HepG2 (cell line): ENCODE data around the gene NDUFV1. TPM values are rescaled to one million over a fixed set of nuclear protein-coding genes. Genes with fewer than 3 reads are reported as not detected.

ENCODE experiments used
- ARID4A ChIP-seq: sonication (generic); formaldehyde crosslinking; IDR thresholded peaks from 2 replicates; pipeline ENCODE4 v1.5.0; 2020; ENCODE audit warnings: mild to moderate bottlenecking, missing genetic modification reagents, borderline replicate concordance
- CEBPZ ChIP-seq: IDR thresholded peaks from 2 replicates; pipeline ENCODE4 v1.6.1; 2012; ENCODE audit warnings: low read length, improper control_type of control experiment
- CREB1 ChIP-seq, 2 experiments: fragments of 450-650 bp in 1 of 2; IDR thresholded peaks; 2 replicates each; pipeline ENCODE4 v1.6.1; 2016 to 2017; ENCODE audit warnings: control low read depth in 1 of 2, mild to moderate bottlenecking in 1 of 2, missing compliant biosample characterization in 1 of 2, missing genetic modification characterization in 1 of 2
- DPF2 ChIP-seq: sonication (generic); formaldehyde crosslinking; IDR thresholded peaks from 2 replicates; pipeline ENCODE4 v1.4.0; 2020; ENCODE audit warnings: mild to moderate bottlenecking, low read depth, missing genetic modification reagents, borderline replicate concordance
- GLI4 ChIP-seq: sonication (generic); formaldehyde crosslinking; IDR thresholded peaks from 2 replicates; pipeline ENCODE4 v1.5.1; 2020; ENCODE audit warnings: missing genetic modification reagents, mild to moderate bottlenecking, moderate library complexity, borderline replicate concordance
- LCORL ChIP-seq, 2 experiments: fragments of 450-650 bp in 1 of 2; sonication (generic) in 1 of 2; formaldehyde crosslinking in 1 of 2; IDR thresholded peaks; 2 replicates each; pipeline versions ENCODE4 v1.5.0 to v1.6.1; 2017 to 2020; ENCODE audit warnings: antibody characterized with exemption in 1 of 2, missing genetic modification reagents in 1 of 2
- NAIF1 ChIP-seq: sonication (generic); formaldehyde crosslinking; IDR thresholded peaks from 2 replicates; pipeline ENCODE4 v1.5.0; 2020; ENCODE audit warnings: mild to moderate bottlenecking, missing genetic modification reagents, borderline replicate concordance
- PRDM10 ChIP-seq: sonication (generic); formaldehyde crosslinking; IDR thresholded peaks from 2 replicates; pipeline ENCODE4 v1.4.0; 2020; ENCODE audit warnings: low read depth, missing genetic modification reagents
- REL ChIP-seq: sonication (generic); formaldehyde crosslinking; conservative IDR thresholded peaks from 2 replicates; pipeline ENCODE4 v1.8.0; 2022; ENCODE audit warnings: mild to moderate bottlenecking, missing genetic modification reagents, moderate library complexity
- TIGD3 ChIP-seq: sonication (generic); formaldehyde crosslinking; IDR thresholded peaks from 2 replicates; pipeline ENCODE4 v1.5.1; 2020; ENCODE audit warnings: mild to moderate bottlenecking, missing genetic modification reagents, borderline replicate concordance
- ZNF264 ChIP-seq: sonication (generic); formaldehyde crosslinking; IDR thresholded peaks from 2 replicates; pipeline ENCODE4 v1.4.0; 2020; ENCODE audit warnings: missing genetic modification reagents
- polyA plus RNA-seq, 8 experiments: library from polyadenylated mRNA; depleted of rRNA in 3 of 8; stranded (reverse) in 7 of 8; unstranded in 1 of 8; fragments of >200 nt; fragmentation: Illumina TruSeq in 4 of 8; extraction: Trizol in 4 of 8; gene quantifications; 2 replicates each; pipeline versions ENCODE4 v1.2.1 to v1.2.3, GENCODE V29; 2011 to 2016; ENCODE audit warnings: low read depth in 4 of 8, missing spikeins in 1 of 8, mixed read lengths in 1 of 8; ENCODE audit not compliant: insufficient read depth in 1 of 8
- total RNA-seq, 5 experiments: library from RNA; depleted of rRNA; stranded (reverse); fragments of >200 nt; fragmentation: Illumina TruSeq; extraction: Trizol; gene quantifications; 2 replicates each; pipeline ENCODE4 v1.2.3, GENCODE V29; 2016; ENCODE audit warnings: low read depth in 1 of 5

Gene NDUFV1
- total and polyA plus RNA-seq, 2 of the 13 experiments (the other 11 are each of a cell fraction or from before 2014, with no cell fraction given): 88.9 to 137 TPM

- TF ChIP-seq CREB1 (IDR thresholded peaks at IDR 0.05): no peak
- TF ChIP-seq CREB1 (CRISPR knock-in tag; IDR thresholded peaks at IDR 0.05): no peak
- TF ChIP-seq CEBPZ: no peak
- no peak for TF ChIP-seq TIGD3 (CRISPR knock-in tag)
- TF ChIP-seq PRDM10 (CRISPR knock-in tag): no peak
- TF ChIP-seq NAIF1 (CRISPR knock-in tag): no peak
- peak; percentile 68 for TF ChIP-seq ZNF264
- TF ChIP-seq LCORL (IDR thresholded peaks at IDR 0.05): no peak
- peak; percentile 86; the same call in 1 of the 2 replicates for TF ChIP-seq LCORL (CRISPR knock-in tag; IDR thresholded peaks at IDR 0.05)
- TF ChIP-seq DPF2 (CRISPR knock-in tag): no peak
- TF ChIP-seq REL (CRISPR knock-in tag): no peak
- TF ChIP-seq ARID4A (CRISPR knock-in tag): peak; percentile 31; the same call in 1 of the 2 replicates
- no peak for TF ChIP-seq GLI4 (CRISPR knock-in tag)
These were observed 25.6 kb downstream of the NDUFV1 start (continued) for GRCh38 chr11:67632175-67632981.
